ENCODE measurements around the gene STARD10.

Gene STARD10

DNA sequence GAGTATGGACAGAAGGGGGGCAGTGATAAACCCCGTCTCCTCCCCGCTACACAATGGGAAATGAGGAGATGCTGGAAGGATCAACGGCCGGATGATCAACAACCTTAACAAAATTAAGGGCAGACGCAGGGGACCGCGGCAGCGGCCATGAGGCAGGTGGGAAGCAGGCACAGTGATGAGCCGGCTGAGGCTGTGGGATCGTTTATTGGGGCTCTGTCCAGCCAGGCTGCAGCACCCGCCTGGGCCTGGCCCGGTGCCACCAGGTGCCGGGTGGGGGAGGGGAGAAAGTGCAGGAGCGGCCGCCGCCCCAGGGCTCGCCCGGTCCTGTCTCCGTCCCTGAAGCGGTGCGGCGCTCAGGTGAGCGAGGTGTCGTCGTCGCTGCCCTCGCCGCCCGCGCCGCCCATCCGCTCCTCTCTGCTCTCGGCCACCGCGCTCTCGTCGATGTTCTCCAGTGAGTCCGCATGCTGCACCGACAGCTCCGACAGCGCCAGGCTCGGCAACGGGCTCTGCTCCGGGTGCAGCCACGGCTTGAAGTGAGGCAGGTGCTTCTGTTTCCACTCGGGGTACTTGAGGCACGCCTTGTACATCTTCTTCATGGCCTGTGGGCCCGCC lies 39.2 kb downstream of the STARD10 start:
- DNase-seq (ENCODE audit: low read depth, low spot score) = no peak
- ChIA-PET POLR2A (no interaction called here), CTCF (no interaction called here)
- TF ChIP-seq, protein P1, sequence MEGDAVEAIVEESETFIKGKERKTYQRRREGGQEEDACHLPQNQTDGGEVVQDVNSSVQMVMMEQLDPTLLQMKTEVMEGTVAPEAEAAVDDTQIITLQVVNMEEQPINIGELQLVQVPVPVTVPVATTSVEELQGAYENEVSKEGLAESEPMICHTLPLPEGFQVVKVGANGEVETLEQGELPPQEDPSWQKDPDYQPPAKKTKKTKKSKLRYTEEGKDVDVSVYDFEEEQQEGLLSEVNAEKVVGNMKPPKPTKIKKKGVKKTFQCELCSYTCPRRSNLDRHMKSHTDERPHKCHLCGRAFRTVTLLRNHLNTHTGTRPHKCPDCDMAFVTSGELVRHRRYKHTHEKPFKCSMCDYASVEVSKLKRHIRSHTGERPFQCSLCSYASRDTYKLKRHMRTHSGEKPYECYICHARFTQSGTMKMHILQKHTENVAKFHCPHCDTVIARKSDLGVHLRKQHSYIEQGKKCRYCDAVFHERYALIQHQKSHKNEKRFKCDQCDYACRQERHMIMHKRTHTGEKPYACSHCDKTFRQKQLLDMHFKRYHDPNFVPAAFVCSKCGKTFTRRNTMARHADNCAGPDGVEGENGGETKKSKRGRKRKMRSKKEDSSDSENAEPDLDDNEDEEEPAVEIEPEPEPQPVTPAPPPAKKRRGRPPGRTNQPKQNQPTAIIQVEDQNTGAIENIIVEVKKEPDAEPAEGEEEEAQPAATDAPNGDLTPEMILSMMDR (IDR thresholded peaks at IDR 0.05; ENCODE audit: insufficient read depth, low read length, missing control alignments) = no peak
- H3K4me3 ChIP-seq (ENCODE audit: low read depth, low read length) = no peak overlapping the region

DNA sequence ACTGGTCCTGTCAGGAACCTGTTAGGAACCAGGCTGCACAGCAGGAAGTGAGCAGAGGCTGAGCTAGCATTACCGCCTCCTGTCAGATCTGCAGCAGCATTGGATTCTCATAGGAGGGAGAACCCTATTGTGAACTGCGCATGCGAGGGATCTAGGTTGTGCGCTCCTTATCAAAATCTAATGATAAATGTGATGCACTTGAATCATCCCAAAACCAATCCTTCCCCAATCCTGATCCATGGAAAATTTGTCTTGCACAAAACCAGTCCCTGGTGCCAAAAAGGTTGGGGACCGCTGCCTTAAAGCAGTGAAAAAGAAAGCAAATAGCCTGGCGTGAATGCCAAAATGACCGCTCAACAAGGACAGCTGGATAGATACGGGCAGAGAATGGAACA lies 39.7 kb downstream of the STARD10 start:
- TF ChIP-seq, protein P1 (IDR thresholded peaks at IDR 0.05; ENCODE audit: insufficient read depth, low read length, missing control alignments) = no peak
- POLR2A ChIA-PET = no interaction called here
- CTCF ChIA-PET = no interaction called here
- DNase-seq (ENCODE audit: low read depth, low spot score) = no peak
- H3K4me3 ChIP-seq (ENCODE audit: low read depth, low read length) = no peak overlapping the region

DNA sequence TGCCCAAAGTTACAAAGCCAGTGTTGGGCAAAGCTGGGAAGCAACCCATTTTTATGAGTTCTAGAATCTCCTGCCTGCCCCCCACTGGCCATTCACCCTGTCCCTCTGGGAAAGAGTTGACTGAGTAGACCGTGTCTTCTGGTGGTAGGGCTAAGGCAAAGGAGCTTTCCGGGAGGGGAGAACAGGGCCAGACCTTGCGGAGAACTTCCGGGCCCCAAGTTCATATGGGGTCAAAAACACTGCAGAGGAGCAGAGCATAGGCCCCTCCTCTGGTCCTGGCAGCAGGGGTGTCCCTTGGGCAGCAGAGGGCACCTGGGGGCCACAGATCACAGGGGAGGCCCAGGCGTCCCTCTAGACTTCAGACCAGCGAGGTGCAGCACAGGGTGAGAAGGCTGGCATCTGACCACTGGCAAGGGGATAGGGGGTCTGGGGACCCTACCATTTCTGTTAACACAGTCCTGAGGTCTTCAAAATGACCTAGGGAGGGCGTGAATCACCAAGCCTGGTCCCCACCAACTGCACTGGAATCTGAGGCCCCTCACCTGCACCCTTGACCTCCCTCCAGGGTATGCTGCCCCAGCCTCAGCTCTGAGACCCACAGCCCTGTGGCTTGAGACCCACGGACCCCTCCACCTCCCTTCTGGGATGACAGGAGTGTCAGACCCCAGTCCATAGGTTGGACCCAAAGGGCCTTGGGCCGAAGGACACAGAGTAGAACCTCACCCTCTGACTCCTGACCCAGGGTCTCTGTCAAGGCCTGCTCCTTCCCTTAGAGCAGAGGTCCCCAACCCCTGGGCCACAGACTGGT lies 40.3 kb downstream of the STARD10 start:
- POLR2A ChIA-PET = no interaction called here
- no peak overlapping the region for H3K4me3 ChIP-seq (ENCODE audit: low read depth, low read length)
- CTCF ChIA-PET = interaction anchor here (1.6 kb wide), 1 partner anchor 28 kb away, joined by 7 read pairs; no protein-coding TSS in a partner anchor

DNA sequence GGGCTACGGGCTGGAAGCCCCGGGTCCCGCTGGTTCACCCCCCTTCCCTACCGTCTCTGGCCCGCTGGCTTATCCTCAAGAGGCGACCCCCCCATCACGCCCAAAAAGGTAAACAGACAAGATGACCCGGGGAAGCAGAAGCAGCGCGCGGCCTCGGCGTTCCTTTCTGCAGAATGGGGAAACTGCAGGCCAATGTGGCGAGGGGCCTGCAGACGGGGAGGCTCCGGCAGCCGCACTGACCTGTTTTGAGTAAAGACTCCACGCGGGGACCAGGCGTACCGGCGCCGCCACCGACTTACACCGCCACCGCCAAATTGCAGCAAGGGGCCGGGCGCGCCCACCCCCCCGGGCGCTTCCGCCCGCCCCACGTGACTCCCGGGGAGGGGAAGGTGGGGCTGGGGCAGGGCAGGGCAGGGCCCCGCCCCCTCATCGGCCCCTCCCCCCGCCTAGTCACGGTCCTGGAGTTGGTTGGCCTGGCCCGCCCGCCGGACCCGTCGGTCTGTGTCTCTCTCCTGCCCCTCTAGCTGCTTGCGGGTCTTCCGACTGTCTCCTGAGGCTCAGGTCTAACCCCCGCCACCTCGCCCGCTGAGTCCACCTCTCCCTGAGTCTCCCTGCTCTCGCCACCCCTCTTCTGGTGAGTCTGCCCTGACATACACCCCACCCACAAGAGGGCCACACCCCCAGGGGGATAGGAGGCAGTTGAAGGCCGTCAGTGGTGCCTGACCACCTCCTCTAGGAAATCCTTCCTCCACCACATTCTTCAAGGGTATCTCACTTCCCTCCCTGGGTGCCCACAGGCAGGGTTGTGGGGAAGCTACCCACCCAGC lies 41.5 kb downstream of the STARD10 start, which contains the start of gene ARAP1:
Gene ARAP1, minus strand, starts transcription at position 321 of the 827 bp plus-strand sequence. CDS start 25,280 bp downstream, outside the sequence.
- TF ChIP-seq, protein P1 (IDR thresholded peaks at IDR 0.05; ENCODE audit: insufficient read depth, low read length, missing control alignments) = no peak
- ChIA-PET POLR2A (no interaction called here), CTCF (interaction anchor here (1.6 kb wide), 1 partner anchor 27 kb away, joined by 7 read pairs; no protein-coding TSS in a partner anchor)
- DNase-seq (ENCODE audit: low read depth, low spot score) = no peak
- H3K4me3 ChIP-seq (ENCODE audit: low read depth, low read length) = peak within 1 kb of the TSS; percentile 70

More for the DNA sequence above, 40.3 kb downstream of the STARD10 start:
- TF ChIP-seq, protein P1 (IDR thresholded peaks at IDR 0.05; ENCODE audit: insufficient read depth, low read length, missing control alignments) = no peak
- DNase-seq (ENCODE audit: low read depth, low spot score) = no peak

DNA sequence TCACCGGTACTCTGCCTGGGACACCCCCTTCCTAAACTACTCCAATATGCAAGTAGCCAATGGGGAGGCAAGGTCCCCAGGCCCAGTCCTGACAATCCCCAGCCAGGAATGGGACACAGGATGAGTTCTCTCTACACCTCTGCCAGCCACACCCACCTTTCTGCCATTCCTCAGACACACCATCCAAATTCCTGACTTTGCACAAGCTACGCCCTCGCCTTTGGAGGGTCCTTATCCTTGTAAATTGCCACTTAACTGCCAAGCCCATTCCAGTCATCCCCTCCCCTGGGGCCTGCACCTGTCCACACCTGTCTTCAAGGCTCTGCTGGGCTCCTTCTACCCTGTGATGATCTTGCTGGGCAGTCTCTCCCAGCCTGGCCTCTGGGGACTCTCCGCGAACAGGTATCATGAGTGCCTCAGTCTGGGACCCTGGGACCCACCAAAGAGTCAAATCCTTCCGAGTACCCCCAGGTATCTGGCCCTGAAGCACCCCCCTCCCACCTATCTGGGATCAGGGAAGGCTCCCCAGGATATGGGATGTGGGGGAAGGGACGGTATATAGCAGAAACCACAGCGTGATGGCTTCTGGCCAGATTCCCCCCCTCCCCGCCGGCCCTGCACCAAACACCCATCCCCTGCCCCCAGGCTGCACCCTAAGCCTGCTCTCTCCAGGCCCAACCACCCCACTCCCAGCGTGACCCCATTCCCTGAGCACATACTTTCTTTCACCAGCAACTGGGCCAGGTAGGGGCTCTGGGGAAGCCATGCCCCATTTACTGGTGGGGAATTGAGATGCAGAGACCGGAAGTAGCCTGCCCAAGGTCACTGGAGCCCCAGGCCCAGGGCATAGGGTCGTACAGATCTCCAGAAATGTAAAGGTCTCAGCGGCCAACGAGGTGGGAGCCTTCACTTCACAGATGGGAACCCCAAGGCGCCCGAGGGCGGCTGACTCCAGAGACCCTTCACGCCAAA lies 42.4 kb downstream of the STARD10 start:
- POLR2A ChIA-PET = no interaction called here
- TF ChIP-seq, protein P1 (IDR thresholded peaks at IDR 0.05; ENCODE audit: insufficient read depth, low read length, missing control alignments) = no peak
- CTCF ChIA-PET = interaction anchor here (1.3 kb wide), 1 partner anchor 22 kb away, joined by 3 read pairs; no protein-coding TSS in a partner anchor
- DNase-seq (ENCODE audit: low read depth, low spot score) = no peak
- peak overlapping the region; percentile 70 for H3K4me3 ChIP-seq (ENCODE audit: low read depth, low read length)
